GM23338 (cell line): ENCODE data around the gene HDAC8. TPM values are rescaled to one million over a fixed set of nuclear protein-coding genes. Genes with fewer than 3 reads are reported as not detected.

Experiments
- ATAC-seq: fragments of 200-7000 bp; cut with Tn5 transposase; 3 replicates; pipeline ENCODE4 v1.9.1; 2020
- DNase-seq: peaks from one replicate; pipeline ENCODE4 v3.0.0-alpha.2; 2015; ENCODE audit warnings: low spot score
- H2AFZ ChIP-seq: fragments of 200-600 bp; sonication (generic); 2 replicates; pipeline ENCODE4 v1.8.0; 2016; ENCODE audit warnings: antibody characterized with exemption, mild to moderate bottlenecking, moderate library complexity
- H3F3A ChIP-seq: fragments of 200-600 bp; sonication (generic); replicated peaks from 2 replicates; pipeline ENCODE4 v1.8.0; 2017; ENCODE audit warnings: antibody characterized with exemption, mixed run types, low read depth
- H3K27ac ChIP-seq: fragments of 200-600 bp; sonication (generic); 2 replicates; pipeline ENCODE4 v1.6.1; 2016; ENCODE audit warnings: low read depth
- H3K27me3 ChIP-seq: fragments of 200-600 bp; sonication (generic); 2 replicates; pipeline ENCODE4 v1.8.0; 2016; ENCODE audit warnings: mild to moderate bottlenecking, mixed run types, moderate library complexity; ENCODE audit not compliant: insufficient read depth
- H3K36me3 ChIP-seq: fragments of 200-600 bp; sonication (generic); 2 replicates; pipeline ENCODE4 v1.8.0; 2016; ENCODE audit warnings: mild to moderate bottlenecking; ENCODE audit not compliant: insufficient read depth
- H3K4me1 ChIP-seq: fragments of 200-600 bp; sonication (generic); 2 replicates; pipeline ENCODE4 v1.8.0; 2016; ENCODE audit warnings: mild to moderate bottlenecking, moderate library complexity; ENCODE audit not compliant: insufficient read depth
- H3K4me2 ChIP-seq: fragments of 200-600 bp; sonication (generic); 2 replicates; pipeline ENCODE4 v1.7.1; 2017; ENCODE audit warnings: mixed run types
- H3K4me3 ChIP-seq: fragments of 200-600 bp; sonication (generic); 2 replicates; pipeline ENCODE4 v1.6.1; 2016; ENCODE audit warnings: mixed run types
- H3K79me2 ChIP-seq: fragments of 200-600 bp; sonication (generic); replicated peaks from 2 replicates; pipeline ENCODE4 v1.8.0; 2017; ENCODE audit warnings: mild to moderate bottlenecking; ENCODE audit not compliant: insufficient read depth
- H3K9me2 ChIP-seq: fragments of 200-600 bp; sonication (generic); 2 replicates; pipeline ENCODE4 v1.8.0; 2017; ENCODE audit not compliant: insufficient read depth
- H4K20me1 ChIP-seq: fragments of 200-600 bp; sonication (generic); replicated peaks from 2 replicates; pipeline ENCODE4 v1.8.0; 2017; ENCODE audit warnings: mild to moderate bottlenecking; ENCODE audit not compliant: insufficient read depth
- H3K27ac Mint-ChIP-seq: 2 replicates; pipeline ENCODE4 v1.8.0; 2020; ENCODE audit warnings: inconsistent platforms, mild to moderate bottlenecking, moderate library complexity, mixed read lengths
- H3K27me3 Mint-ChIP-seq: 3 replicates; pipeline ENCODE4 v1.8.0; 2022; ENCODE audit warnings: low read depth, mild to moderate bottlenecking, moderate library complexity, mixed read lengths, inconsistent platforms; ENCODE audit not compliant: insufficient read depth, poor library complexity
- H3K36me3 Mint-ChIP-seq: 3 replicates; pipeline ENCODE4 v1.8.0; 2021; ENCODE audit warnings: low read depth, mild to moderate bottlenecking, inconsistent platforms, moderate library complexity, mixed read lengths
- H3K4me1 Mint-ChIP-seq: 3 replicates; pipeline ENCODE4 v1.8.0; 2020; ENCODE audit warnings: mild to moderate bottlenecking, inconsistent platforms, mixed read lengths
- H3K4me3 Mint-ChIP-seq: 3 replicates; pipeline ENCODE4 v1.8.0; 2021; ENCODE audit warnings: moderate library complexity, mild to moderate bottlenecking, inconsistent platforms, mixed read lengths
- H3K9me3 Mint-ChIP-seq: 3 replicates; pipeline ENCODE4 v1.8.0; 2020; ENCODE audit warnings: moderate library complexity, mild to moderate bottlenecking, inconsistent platforms, mixed read lengths
- CREB1 ChIP-seq: fragments of 250-450 bp; sonication (Bioruptor Pico); IDR thresholded peaks from 2 replicates; pipeline ENCODE4 v1.5.0; 2020; ENCODE audit warnings: low read depth, mild to moderate bottlenecking, moderate library complexity
- CTCF ChIP-seq, 2 experiments: fragments of 200-600 bp in 1 of 2; sonication (generic) in 1 of 2; conservative IDR thresholded peaks; 2 replicates each; pipeline versions ENCODE4 v1.5.1 to v1.6.1; 2016 to 2017; ENCODE audit warnings: antibody characterized with exemption in 2 of 2, low read depth in 2 of 2, mild to moderate bottlenecking in 2 of 2, moderate library complexity in 1 of 2
- ETS1 ChIP-seq: IDR thresholded peaks from 2 replicates; pipeline ENCODE4 v1.6.1; 2016; ENCODE audit warnings: antibody characterized with exemption
- EZH2 ChIP-seq: fragments of 200-600 bp; sonication (generic); IDR thresholded peaks from one replicate; pipeline ENCODE4 v1.8.0; 2017; ENCODE audit warnings: antibody characterized with exemption, mild to moderate bottlenecking, low read depth; ENCODE audit not compliant: unreplicated experiment
- EZH2phosphoT487 ChIP-seq: fragments of 200-600 bp; sonication (generic); IDR thresholded peaks from one replicate; pipeline ENCODE4 v1.8.1; 2018; ENCODE audit warnings: antibody characterized with exemption; ENCODE audit not compliant: unreplicated experiment
- NANOG ChIP-seq: IDR thresholded peaks from 2 replicates; pipeline ENCODE4 v1.6.1; 2016; ENCODE audit warnings: antibody characterized with exemption, borderline replicate concordance
- POLR2AphosphoS5 ChIP-seq: IDR thresholded peaks from 2 replicates; pipeline ENCODE4 v1.6.1; 2016; ENCODE audit warnings: antibody characterized with exemption, low read depth
- STAT1 ChIP-seq: IDR thresholded peaks from one replicate; pipeline ENCODE4 v1.6.1; 2016; ENCODE audit warnings: antibody characterized with exemption; ENCODE audit not compliant: unreplicated experiment
- ZNF331 ChIP-seq: fragments of 250-450 bp; sonication (Bioruptor Pico); IDR thresholded peaks from 2 replicates; pipeline ENCODE4 v1.5.0; 2020; ENCODE audit warnings: low read depth, mild to moderate bottlenecking, moderate library complexity
- ZNF462 ChIP-seq: fragments of 250-450 bp; sonication (Bioruptor Pico); IDR thresholded peaks from 2 replicates; pipeline ENCODE4 v1.5.0; 2020; ENCODE audit warnings: mild to moderate bottlenecking, moderate library complexity
- polyA plus RNA-seq: library from polyadenylated mRNA; unstranded; fragments of >200 nt; fragmentation: Nextera tagmentation; extraction: Ambion mirVana; gene quantifications from 2 replicates; pipeline ENCODE4 v1.2.1, GENCODE V29; 2016
- total RNA-seq: library from RNA; depleted of rRNA; stranded (reverse); fragments of >200 nt; shearing (Covaris generic); gene quantifications from 2 replicates; pipeline ENCODE4 v1.2.3, GENCODE V29; 2014

HDAC8 gene
- total and polyA plus RNA-seq, 2 experiments from 2014 or later = 21.6 to 28.7 TPM

GRCh38 chrX:72399816-72400215 is 172.8 kb downstream of the HDAC8 start (continued):
- TF ChIP-seq ETS1 = no peak

DNA sequence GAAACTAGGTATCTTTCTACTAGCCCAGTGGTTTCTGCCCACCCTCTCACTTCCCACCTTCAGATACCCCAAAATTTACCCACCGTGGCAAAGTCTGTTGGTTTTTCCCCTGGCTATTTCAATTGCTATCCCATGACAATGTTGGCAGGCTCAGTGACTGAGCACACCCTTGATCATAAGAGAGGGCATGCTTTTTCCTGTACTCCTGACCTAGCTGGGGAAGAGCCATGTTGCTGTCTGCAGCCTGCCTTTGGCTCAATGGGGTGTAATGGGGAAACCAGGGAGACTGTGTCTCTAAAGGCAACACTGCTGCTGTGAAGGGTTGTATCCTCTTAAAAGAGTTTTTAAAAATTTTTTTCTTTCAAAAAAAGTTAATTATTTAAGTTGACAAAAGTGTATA is 176.5 kb downstream of the HDAC8 start:
- H3K4me2 ChIP-seq = no peak overlapping the region
- peaks cover 31% of the 10 kb centered on the region for H3K4me1 Mint-ChIP-seq
- H3K27me3 Mint-ChIP-seq = peaks cover 3% of the 10 kb centered on the region
- no peaks in the 10 kb centered on the region for H4K20me1 ChIP-seq
- H3K4me3 ChIP-seq = no peak overlapping the region
- ATAC-seq = no peak
- no peaks in the 10 kb centered on the region for H3F3A ChIP-seq
- H3K27ac ChIP-seq = no peak overlapping the region
- H2AFZ ChIP-seq = no peak overlapping the region
- H3K36me3 Mint-ChIP-seq = no peaks in the 10 kb centered on the region
- H3K9me3 Mint-ChIP-seq = no peaks in the 10 kb centered on the region
- no peaks in the 10 kb centered on the region for H3K9me2 ChIP-seq
- no peak for DNase-seq
- H3K27ac Mint-ChIP-seq = no peak overlapping the region; the same call in 1 of the 2 replicates
- no peaks in the 10 kb centered on the region for H3K27me3 ChIP-seq
- TF ChIP-seq POLR2AphosphoS5 (no peak), ZNF462 (CRISPR knock-in tag) (no peak), EZH2 (no peak), EZH2phosphoT487 (no peak), CTCF (conservative IDR thresholded peaks at IDR 0.05; ENCODE audit: low read depth in 2 of 2) (no peak), ZNF331 (CRISPR knock-in tag) (no peak), CREB1 (CRISPR knock-in tag) (no peak), NANOG (no peak), STAT1 (no peak), ETS1 (no peak)
- H3K79me2 ChIP-seq = no peaks in the 10 kb centered on the region
- H3K4me3 Mint-ChIP-seq = no peak overlapping the region
- peaks cover 11% of the 10 kb centered on the region for H3K4me1 ChIP-seq
- no peaks in the 10 kb centered on the region for H3K36me3 ChIP-seq
